GM19239 (cell line): ENCODE measurements around the gene NFATC4.

Source experiments
- DNase-seq: peaks from one replicate; pipeline ENCODE4 v3.0.0; 2011; ENCODE audit warnings: low spot score; ENCODE audit not compliant: insufficient read length
- FAIRE-seq: peaks from 2 replicates; lab custom pipeline; 2011; peaks lifted over from hg19 to GRCh38; lab: Jason Lieb, UNC

NFATC4 gene

DNA sequence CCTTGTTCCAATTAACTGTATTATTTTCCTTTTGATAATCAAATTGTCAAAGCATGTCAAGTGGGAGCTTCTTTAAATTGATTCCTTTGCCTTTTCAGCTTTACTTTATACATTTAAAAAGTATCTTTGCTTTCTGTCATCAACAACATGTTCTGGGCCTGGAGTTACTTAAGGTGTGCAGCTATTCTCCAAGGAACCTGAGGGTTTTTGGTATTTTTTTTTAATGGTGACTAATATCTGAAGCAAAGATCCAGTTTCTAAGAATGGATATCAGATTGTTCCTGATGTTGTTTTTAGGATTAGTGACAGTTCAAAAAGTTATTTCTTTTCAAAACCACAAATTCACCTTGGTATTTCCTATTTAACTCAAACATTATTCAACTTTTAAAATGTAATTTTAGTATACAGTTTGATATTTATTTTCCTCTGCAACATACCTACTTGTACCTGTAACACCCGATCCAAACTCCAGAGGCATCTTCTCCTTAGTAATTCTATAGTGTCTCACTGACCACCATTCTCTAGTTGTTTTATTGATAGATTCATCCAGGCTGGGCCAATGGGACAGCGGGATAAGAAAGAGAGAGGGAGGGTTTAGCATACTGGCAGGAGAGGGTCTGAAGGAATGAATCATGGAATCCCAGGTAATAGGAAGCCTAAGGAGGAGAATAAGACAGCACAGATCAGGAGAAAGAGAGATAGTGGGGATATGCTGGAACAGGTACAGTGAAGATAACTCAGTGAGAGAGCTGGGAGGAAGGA is 58.3 kb downstream of the NFATC4 start:
- FAIRE-seq = no peak
- no peak for DNase-seq

DNA sequence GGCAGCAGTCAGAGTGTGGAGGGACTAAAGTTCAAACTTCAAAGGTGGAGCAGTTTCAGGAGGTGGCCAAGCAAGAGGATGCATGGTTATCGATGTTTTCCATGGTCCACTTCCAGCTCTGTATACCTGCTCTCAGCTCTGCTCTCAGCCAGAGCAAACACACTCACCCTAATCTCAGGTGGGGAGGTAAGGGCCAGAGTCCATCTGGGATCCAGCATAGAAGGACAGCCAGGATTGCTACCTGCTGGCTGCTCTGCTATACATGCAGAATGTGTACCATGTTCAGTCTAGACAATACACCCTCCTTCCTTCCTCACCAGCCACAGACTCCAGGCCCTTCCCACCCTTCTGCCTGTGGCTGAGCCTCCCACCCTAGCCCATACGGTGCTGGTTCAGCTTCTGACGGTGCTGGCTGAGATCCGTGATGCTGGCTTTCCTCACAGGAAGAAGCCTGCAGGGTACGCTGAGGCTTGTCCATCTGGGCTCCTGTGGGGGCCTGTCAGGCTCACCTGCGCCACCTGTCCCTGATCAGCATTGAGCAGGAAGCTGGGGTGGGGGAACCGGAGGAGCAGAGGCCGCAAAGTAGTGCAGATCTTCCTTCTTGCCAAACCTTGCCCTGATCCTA is 59.0 kb downstream of the NFATC4 start:
- no peak for DNase-seq
- FAIRE-seq = no peak

DNA sequence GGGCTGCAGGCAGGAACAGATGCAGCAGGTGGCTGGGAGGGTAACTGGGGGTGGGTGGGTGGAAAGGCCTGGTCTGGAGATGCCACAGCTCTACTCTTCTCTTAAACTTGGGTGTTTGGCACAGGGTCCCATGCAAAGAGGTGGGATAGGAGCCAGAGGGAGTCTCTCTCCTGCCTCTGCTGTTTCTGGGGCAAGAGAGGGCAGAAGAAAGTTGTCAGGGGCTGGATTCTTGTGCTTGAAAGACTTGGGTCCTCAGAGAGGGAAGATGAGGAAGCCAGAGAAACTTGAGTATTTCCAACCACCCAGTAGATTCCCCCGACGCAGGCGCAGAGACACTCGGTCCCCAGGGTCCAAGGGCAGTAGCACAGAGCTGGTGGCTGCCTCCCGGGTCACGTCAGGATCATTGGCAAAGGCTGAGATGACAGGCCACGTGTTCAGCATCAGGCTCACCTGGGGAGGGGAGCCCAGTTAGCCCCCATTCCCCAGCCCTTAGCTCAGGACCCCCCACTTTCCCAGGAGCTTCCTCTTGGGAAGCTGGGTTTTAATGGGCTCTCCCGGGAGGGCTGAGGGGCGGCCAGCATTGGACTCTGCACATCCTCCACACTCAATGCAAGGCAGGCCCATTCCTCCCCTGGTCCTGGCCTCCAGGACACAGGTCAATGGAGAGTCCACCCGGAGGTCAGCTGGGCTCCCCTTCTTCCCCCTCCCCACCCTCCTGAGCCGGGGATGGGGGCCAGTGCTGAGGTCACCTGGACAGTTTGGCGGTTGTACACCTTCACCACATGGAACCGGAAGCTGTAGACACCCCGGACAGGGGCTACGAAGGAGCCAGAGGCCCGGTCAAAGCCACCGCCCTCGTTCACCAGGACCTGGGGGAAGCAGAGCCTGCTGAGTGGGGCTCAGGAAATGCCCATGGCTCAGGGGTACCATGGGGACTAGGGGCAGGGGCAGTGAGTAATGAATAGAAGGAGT is 59.8 kb downstream of the NFATC4 start:
- DNase-seq = no peak
- no peak for FAIRE-seq

DNA sequence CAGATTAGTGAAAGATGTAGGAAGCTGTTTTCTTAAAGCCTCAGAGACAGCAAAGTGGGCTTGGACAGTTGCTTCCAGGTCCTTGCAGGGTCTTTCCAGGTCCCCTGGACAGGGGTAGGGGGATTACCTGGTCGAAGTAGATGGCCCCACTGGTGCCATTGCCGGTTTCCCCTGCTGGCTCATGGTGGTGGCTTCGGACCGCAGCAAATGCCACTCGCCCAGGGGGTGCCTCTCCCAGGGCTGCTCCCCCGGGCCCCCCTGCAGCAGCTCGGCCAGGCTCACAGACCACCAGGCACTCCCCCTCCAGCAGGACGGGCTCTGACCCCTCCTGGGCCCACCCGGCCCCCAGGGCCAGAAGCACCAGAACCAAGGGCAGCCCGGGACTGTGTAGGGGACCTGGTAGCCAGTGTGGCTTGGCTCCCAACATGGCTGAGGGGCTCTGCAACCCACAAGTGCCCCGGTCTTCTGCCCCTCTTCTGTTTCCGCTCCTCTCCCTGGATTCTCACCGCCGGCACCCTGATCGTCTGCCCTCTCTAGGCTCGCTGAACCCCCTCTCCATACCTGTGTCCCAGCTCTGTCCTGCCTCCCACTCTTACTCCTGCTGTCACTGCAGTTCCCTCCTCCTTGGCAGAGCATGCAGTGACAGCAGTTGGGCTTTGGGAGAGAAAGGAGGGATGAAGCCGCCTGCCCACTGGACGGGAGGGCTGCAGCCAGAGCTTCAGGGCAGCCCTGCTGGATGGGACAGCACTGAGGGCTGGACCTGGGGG is 60.8 kb downstream of the NFATC4 start:
- DNase-seq = no peak
- no peak for FAIRE-seq
